ENCODE data around the gene UNC5A. TPM values are rescaled to one million over a fixed set of nuclear protein-coding genes. Genes with fewer than 3 reads are reported as not detected.

UNC5A gene
- total RNA-seq, 1 donor from 2014 or later, result not detected

GRCh38 chr5:176788091-176788490 is 22.3 kb upstream of the UNC5A start:
- Mint-ChIP-seq H3K9me3 (ENCODE audit: unreplicated experiment) (no peaks in the 10 kb centered on the region), H3K27me3 (ENCODE audit: unreplicated experiment) (peaks cover 40% of the 10 kb centered on the region), H3K36me3 (ENCODE audit: unreplicated experiment) (no peaks in the 10 kb centered on the region), H3K4me1 (ENCODE audit: unreplicated experiment) (peaks cover 2% of the 10 kb centered on the region), H3K27ac (ENCODE audit: unreplicated experiment) (no peak overlapping the region), H3K4me3 (ENCODE audit: unreplicated experiment) (no peak overlapping the region)
- TF ChIP-seq CTCF (IDR thresholded peaks at IDR 0.05), result no peak
- no peak for DNase-seq (ENCODE audit: extremely low spot score, unreplicated experiment)

- TF ChIP-seq CTCF (IDR thresholded peaks at IDR 0.05), result no peak
- no peaks in the 10 kb centered on the region for H3K9me3 Mint-ChIP-seq (ENCODE audit: unreplicated experiment)
- H3K27ac Mint-ChIP-seq (ENCODE audit: unreplicated experiment), result no peak overlapping the region
- H3K36me3 Mint-ChIP-seq (ENCODE audit: unreplicated experiment), result no peaks in the 10 kb centered on the region
- no peak overlapping the region for H3K4me3 Mint-ChIP-seq (ENCODE audit: unreplicated experiment)
- H3K27me3 Mint-ChIP-seq (ENCODE audit: unreplicated experiment), result peaks cover 48% of the 10 kb centered on the region
- no peak for DNase-seq (ENCODE audit: extremely low spot score, unreplicated experiment)
- peaks cover 2% of the 10 kb centered on the region for H3K4me1 Mint-ChIP-seq (ENCODE audit: unreplicated experiment)
Measured at GRCh38 chr5:176788941-176789872, 21.2 kb upstream of the UNC5A start.

- Mint-ChIP-seq H3K4me1 (ENCODE audit: unreplicated experiment) (no peaks in the 10 kb centered on the region), H3K27me3 (ENCODE audit: unreplicated experiment) (peaks cover 53% of the 10 kb centered on the region), H3K4me3 (ENCODE audit: unreplicated experiment) (no peak overlapping the region)
Measured at GRCh38 chr5:176789873-176790615, 20.3 kb upstream of the UNC5A start.

GRCh38 chr5:176790941-176791340 is 19.4 kb upstream of the UNC5A start:
- DNase-seq (ENCODE audit: extremely low spot score, unreplicated experiment), result no peak
- Mint-ChIP-seq H3K4me3 (ENCODE audit: unreplicated experiment) (no peak overlapping the region), H3K27ac (ENCODE audit: unreplicated experiment) (no peak overlapping the region), H3K4me1 (ENCODE audit: unreplicated experiment) (no peaks in the 10 kb centered on the region), H3K27me3 (ENCODE audit: unreplicated experiment) (peaks cover 62% of the 10 kb centered on the region), H3K9me3 (ENCODE audit: unreplicated experiment) (no peaks in the 10 kb centered on the region), H3K36me3 (ENCODE audit: unreplicated experiment) (no peaks in the 10 kb centered on the region)
- TF ChIP-seq CTCF (IDR thresholded peaks at IDR 0.05), result no peak

More at GRCh38 chr5:176789873-176790615, 20.3 kb upstream of the UNC5A start:
- Mint-ChIP-seq H3K9me3 (ENCODE audit: unreplicated experiment) (no peaks in the 10 kb centered on the region), H3K27ac (ENCODE audit: unreplicated experiment) (no peak overlapping the region), H3K36me3 (ENCODE audit: unreplicated experiment) (no peaks in the 10 kb centered on the region)
- no peak for TF ChIP-seq CTCF (IDR thresholded peaks at IDR 0.05)
- DNase-seq (ENCODE audit: extremely low spot score, unreplicated experiment), result no peak

All from osteocyte (in vitro differentiated cells).